ENCODE measurements around the gene LETM1.
"Not testable (repeated sequence)": the region's sequence is repeated elsewhere in the genome, so short reads cannot be mapped to it uniquely, and the experiment has no call there.

LETM1 gene

GRCh38 chr4:1851160-1851559 lies 4.8 kb downstream of the LETM1 start:
- no peak for FAIRE-seq

- no peak for FAIRE-seq
These were observed 5.7 kb downstream of the LETM1 start for GRCh38 chr4:1850276-1850675.

- no peak for FAIRE-seq
These were observed 9.4 kb downstream of the LETM1 start for GRCh38 chr4:1846580-1846979.

- not testable (repeated sequence) for FAIRE-seq
These were observed 11.3 kb downstream of the LETM1 start for GRCh38 chr4:1844618-1845017.

GRCh38 chr4:1843852-1844251 lies 12.1 kb downstream of the LETM1 start:
- FAIRE-seq = no peak

GRCh38 chr4:1842993-1843448 lies 12.9 kb downstream of the LETM1 start:
- no peak for FAIRE-seq

- FAIRE-seq = no peak
These were observed 13.5 kb downstream of the LETM1 start for GRCh38 chr4:1842339-1842895.

- FAIRE-seq = no peak
These were observed 14.1 kb downstream of the LETM1 start for GRCh38 chr4:1841887-1842210.

GRCh38 chr4:1841201-1841886 lies 14.6 kb downstream of the LETM1 start:
- FAIRE-seq = no peak

- no peak for FAIRE-seq
These were observed 16.7 kb downstream of the LETM1 start for GRCh38 chr4:1839282-1839681.

GRCh38 chr4:1837069-1837468 lies 18.9 kb downstream of the LETM1 start:
- FAIRE-seq = no peak

GRCh38 chr4:1836650-1837049 lies 19.3 kb downstream of the LETM1 start:
- no peak for FAIRE-seq

- FAIRE-seq = not testable (repeated sequence)
These were observed 20.1 kb downstream of the LETM1 start for GRCh38 chr4:1835836-1836235.

- FAIRE-seq = no peak
These were observed 21.7 kb downstream of the LETM1 start for GRCh38 chr4:1834047-1834775.

- FAIRE-seq = no peak
These were observed 22.5 kb downstream of the LETM1 start for GRCh38 chr4:1833307-1834046.

GRCh38 chr4:1832690-1833089 lies 23.3 kb downstream of the LETM1 start:
- FAIRE-seq = no peak

- no peak for FAIRE-seq
These were observed 24.6 kb downstream of the LETM1 start for GRCh38 chr4:1831331-1831730.

- no peak for FAIRE-seq
These were observed 25.2 kb downstream of the LETM1 start for GRCh38 chr4:1830642-1831228.

GRCh38 chr4:1830234-1830633 lies 25.7 kb downstream of the LETM1 start:
- FAIRE-seq = no peak

- no peak for FAIRE-seq
These were observed 29.2 kb downstream of the LETM1 start for GRCh38 chr4:1826531-1827350.

- FAIRE-seq = no peak
These were observed 30.6 kb downstream of the LETM1 start for GRCh38 chr4:1825326-1825725.

- FAIRE-seq = no peak
These were observed 31.2 kb downstream of the LETM1 start for GRCh38 chr4:1824746-1825145.

Measured in G401.6 (cell line).